NCI-H1694 treated with DMSO at 0.1 percent for 48 hours (cell line): ENCODE data around the gene LYZL6.
A peak's percentile ranks its signal among the peaks of the same experiment; 100 is the strongest.
"Not testable (repeated sequence)": the region's sequence is repeated elsewhere in the genome, so short reads cannot be mapped to it uniquely, and the experiment has no call there.

Source experiments
- DNase-seq: peaks from one replicate; lab custom pipeline; 2025; lab: John Stamatoyannopoulos, UW

The LYZL6 gene

GRCh38 chr17:35906926-35907637, 36.4 kb downstream of the LYZL6 start:
- DNase-seq: no peak

- no peak for DNase-seq
Observed at GRCh38 chr17:35906191-35906925, 37.2 kb downstream of the LYZL6 start.

- DNase-seq: no peak
Observed at GRCh38 chr17:35903451-35903850, 40.1 kb downstream of the LYZL6 start.

GRCh38 chr17:35901631-35902175, 41.8 kb downstream of the LYZL6 start:
- DNase-seq: no peak

GRCh38 chr17:35900708-35901480, 42.6 kb downstream of the LYZL6 start:
- no peak for DNase-seq

GRCh38 chr17:35900280-35900679, 43.2 kb downstream of the LYZL6 start:
- no peak for DNase-seq

GRCh38 chr17:35898283-35899070, 45.0 kb downstream of the LYZL6 start:
- DNase-seq: no peak

GRCh38 chr17:35897772-35898171, 45.7 kb downstream of the LYZL6 start:
- DNase-seq: not testable (repeated sequence)

- DNase-seq: no peak
Observed at GRCh38 chr17:35895636-35896587, 47.6 kb downstream of the LYZL6 start.

- no peak for DNase-seq
Observed at GRCh38 chr17:35894206-35894605, 49.3 kb downstream of the LYZL6 start.

GRCh38 chr17:35893751-35894150, 49.8 kb downstream of the LYZL6 start:
- no peak for DNase-seq

- DNase-seq: no peak
Observed at GRCh38 chr17:35892091-35893035, 51.1 kb downstream of the LYZL6 start.

GRCh38 chr17:35891269-35891668, 52.2 kb downstream of the LYZL6 start:
- DNase-seq: no peak

- DNase-seq: no peak
Observed at GRCh38 chr17:35890774-35891155, 52.7 kb downstream of the LYZL6 start.

- DNase-seq: peak; percentile 80
Observed at GRCh38 chr17:35889818-35890773, 53.4 kb downstream of the LYZL6 start.

- DNase-seq: no peak
Observed at GRCh38 chr17:35889241-35889640, 54.3 kb downstream of the LYZL6 start.
